ENCODE measurements around the gene CLEC16A.

GRCh38 chr16:11091021-11091785 lies 146.8 kb downstream of the CLEC16A start:
- TF ChIP-seq, protein P1, sequence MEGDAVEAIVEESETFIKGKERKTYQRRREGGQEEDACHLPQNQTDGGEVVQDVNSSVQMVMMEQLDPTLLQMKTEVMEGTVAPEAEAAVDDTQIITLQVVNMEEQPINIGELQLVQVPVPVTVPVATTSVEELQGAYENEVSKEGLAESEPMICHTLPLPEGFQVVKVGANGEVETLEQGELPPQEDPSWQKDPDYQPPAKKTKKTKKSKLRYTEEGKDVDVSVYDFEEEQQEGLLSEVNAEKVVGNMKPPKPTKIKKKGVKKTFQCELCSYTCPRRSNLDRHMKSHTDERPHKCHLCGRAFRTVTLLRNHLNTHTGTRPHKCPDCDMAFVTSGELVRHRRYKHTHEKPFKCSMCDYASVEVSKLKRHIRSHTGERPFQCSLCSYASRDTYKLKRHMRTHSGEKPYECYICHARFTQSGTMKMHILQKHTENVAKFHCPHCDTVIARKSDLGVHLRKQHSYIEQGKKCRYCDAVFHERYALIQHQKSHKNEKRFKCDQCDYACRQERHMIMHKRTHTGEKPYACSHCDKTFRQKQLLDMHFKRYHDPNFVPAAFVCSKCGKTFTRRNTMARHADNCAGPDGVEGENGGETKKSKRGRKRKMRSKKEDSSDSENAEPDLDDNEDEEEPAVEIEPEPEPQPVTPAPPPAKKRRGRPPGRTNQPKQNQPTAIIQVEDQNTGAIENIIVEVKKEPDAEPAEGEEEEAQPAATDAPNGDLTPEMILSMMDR (conservative IDR thresholded peaks at IDR 0.05; ENCODE audit: low read depth in 2 of 2), result no peak
- no peak for TF ChIP-seq REST (IDR thresholded peaks at IDR 0.05; ENCODE audit: unreplicated experiment)

Data from GM23338 (cell line).